Activated T-helper 17 cell treated with anti-CD3 and anti-CD28 coated beads, Interleukin-2, amount 50 U/mL, for 72 hours (primary cell): ENCODE data around the gene ABCC8. TPM values are rescaled to one million over a fixed set of nuclear protein-coding genes. Genes with fewer than 3 reads are reported as not detected.
"Not testable (repeated sequence)": the region's sequence is repeated elsewhere in the genome, so short reads cannot be mapped to it uniquely, and the experiment has no call there.

ENCODE experiments used
- ATAC-seq: fragments of 150-1000 bp; cut with Tn5 transposase; replicated peaks from 2 replicates; pipeline ENCODE4 v1.10.0; 2021; ENCODE audit warnings: mild to moderate bottlenecking, moderate library complexity
- H3K27ac Mint-ChIP-seq: one replicate; pipeline ENCODE4 v1.8.0; 2022; ENCODE audit warnings: mixed read lengths
- H3K27me3 Mint-ChIP-seq: one replicate; pipeline ENCODE4 v1.8.0; 2022; ENCODE audit warnings: mixed read lengths
- H3K36me3 Mint-ChIP-seq: one replicate; pipeline ENCODE4 v1.8.0; 2022; ENCODE audit warnings: low read depth, mild to moderate bottlenecking, mixed read lengths
- H3K4me1 Mint-ChIP-seq: one replicate; pipeline ENCODE4 v1.8.0; 2022; ENCODE audit warnings: mixed read lengths
- H3K4me3 Mint-ChIP-seq: one replicate; pipeline ENCODE4 v1.8.0; 2022; ENCODE audit warnings: mild to moderate bottlenecking, mixed read lengths
- H3K9me3 Mint-ChIP-seq: one replicate; pipeline ENCODE4 v1.8.0; 2022; ENCODE audit warnings: mixed read lengths
- total RNA-seq, 2 donors: library from RNA; stranded (reverse); gene quantifications; one replicate each; pipeline ENCODE4 v1.2.3, GENCODE V29; 2022

ABCC8 gene
- total RNA-seq, 2 donors from 2014 or later, result not detected

GRCh38 chr11:17443000-17443399 is 33.6 kb downstream of the ABCC8 start:
- Mint-ChIP-seq H3K4me1 (no peaks in the 10 kb centered on the region), H3K9me3 (peaks cover 4% of the 10 kb centered on the region), H3K4me3 (no peak overlapping the region), H3K27me3 (peaks cover 21% of the 10 kb centered on the region), H3K27ac (no peak overlapping the region), H3K36me3 (no peaks in the 10 kb centered on the region)
- no peak for ATAC-seq

DNA sequence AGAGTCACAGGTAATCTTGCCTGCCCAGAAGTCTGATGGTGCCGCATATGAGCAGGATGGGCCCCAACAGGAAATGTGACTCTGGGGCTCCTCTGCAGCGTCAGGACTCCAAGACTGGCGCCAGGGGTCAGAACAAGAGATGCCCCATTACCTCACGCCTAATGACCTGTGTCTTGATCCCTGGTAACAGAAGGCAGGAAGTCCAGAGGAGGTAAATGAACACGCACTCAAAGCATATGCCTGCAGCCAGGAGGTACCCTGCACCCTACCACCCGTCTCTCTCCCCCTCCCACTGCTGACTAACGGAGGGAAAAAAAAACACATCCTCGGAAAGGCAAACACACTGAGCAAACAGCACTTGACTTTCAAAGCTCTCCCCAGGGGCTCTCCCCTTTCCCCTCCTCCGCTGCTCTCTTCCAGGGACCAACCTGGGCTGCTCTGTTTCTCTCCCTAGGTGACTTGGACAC is 37.3 kb downstream of the ABCC8 start:
- H3K4me3 Mint-ChIP-seq, result no peak overlapping the region
- H3K27me3 Mint-ChIP-seq, result peaks cover 21% of the 10 kb centered on the region
- H3K4me1 Mint-ChIP-seq, result no peaks in the 10 kb centered on the region
- no peaks in the 10 kb centered on the region for H3K36me3 Mint-ChIP-seq
- H3K27ac Mint-ChIP-seq, result no peak overlapping the region
- peak; percentile 26 for ATAC-seq
- peaks cover 4% of the 10 kb centered on the region for H3K9me3 Mint-ChIP-seq

- no peak for ATAC-seq
- Mint-ChIP-seq H3K9me3 (peaks cover 4% of the 10 kb centered on the region), H3K27me3 (peaks cover 21% of the 10 kb centered on the region), H3K27ac (no peak overlapping the region), H3K4me3 (no peak overlapping the region), H3K36me3 (no peaks in the 10 kb centered on the region), H3K4me1 (no peaks in the 10 kb centered on the region)
These were observed 39.3 kb downstream of the ABCC8 start for GRCh38 chr11:17437366-17437765.

GRCh38 chr11:17434108-17434507 is 42.5 kb downstream of the ABCC8 start:
- H3K36me3 Mint-ChIP-seq, result no peaks in the 10 kb centered on the region
- no peak overlapping the region for H3K27ac Mint-ChIP-seq
- H3K4me3 Mint-ChIP-seq, result no peak overlapping the region
- H3K27me3 Mint-ChIP-seq, result peaks cover 4% of the 10 kb centered on the region
- no peaks in the 10 kb centered on the region for H3K9me3 Mint-ChIP-seq
- H3K4me1 Mint-ChIP-seq, result no peaks in the 10 kb centered on the region
- no peak for ATAC-seq

GRCh38 chr11:17432002-17432401 is 44.6 kb downstream of the ABCC8 start:
- Mint-ChIP-seq H3K4me3 (no peak overlapping the region), H3K4me1 (no peaks in the 10 kb centered on the region), H3K9me3 (no peaks in the 10 kb centered on the region), H3K27ac (no peak overlapping the region), H3K27me3 (peaks cover 7% of the 10 kb centered on the region), H3K36me3 (no peaks in the 10 kb centered on the region)
- ATAC-seq, result no peak

- Mint-ChIP-seq H3K36me3 (no peaks in the 10 kb centered on the region), H3K4me3 (no peak overlapping the region), H3K27me3 (peaks cover 7% of the 10 kb centered on the region), H3K4me1 (no peaks in the 10 kb centered on the region), H3K9me3 (no peaks in the 10 kb centered on the region), H3K27ac (no peak overlapping the region)
- no peak for ATAC-seq
These were observed 45.5 kb downstream of the ABCC8 start for GRCh38 chr11:17431139-17431538.

DNA sequence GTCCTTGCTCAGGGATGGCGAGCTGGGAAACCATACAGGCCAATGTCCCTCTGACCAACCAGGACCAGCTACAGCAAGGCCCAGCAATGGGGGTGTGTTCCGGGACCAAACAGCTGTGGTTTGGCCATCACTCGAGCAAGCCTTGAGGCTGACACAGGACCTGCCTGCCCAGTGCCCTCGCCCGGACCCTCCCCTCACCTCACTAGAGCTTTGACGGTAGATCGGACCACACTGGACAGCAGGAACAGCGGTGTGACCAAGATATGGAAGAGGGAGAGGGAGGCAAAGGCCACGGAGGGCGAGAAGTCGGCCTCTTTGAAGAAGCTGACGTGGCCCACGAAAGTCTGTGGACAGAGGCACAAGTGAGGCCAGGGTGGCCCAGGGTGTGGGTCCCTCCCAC is 46.0 kb downstream of the ABCC8 start:
- Mint-ChIP-seq H3K9me3 (no peaks in the 10 kb centered on the region), H3K27ac (no peak overlapping the region), H3K36me3 (no peaks in the 10 kb centered on the region), H3K27me3 (peaks cover 7% of the 10 kb centered on the region), H3K4me1 (no peaks in the 10 kb centered on the region), H3K4me3 (no peak overlapping the region)
- ATAC-seq, result no peak

DNA sequence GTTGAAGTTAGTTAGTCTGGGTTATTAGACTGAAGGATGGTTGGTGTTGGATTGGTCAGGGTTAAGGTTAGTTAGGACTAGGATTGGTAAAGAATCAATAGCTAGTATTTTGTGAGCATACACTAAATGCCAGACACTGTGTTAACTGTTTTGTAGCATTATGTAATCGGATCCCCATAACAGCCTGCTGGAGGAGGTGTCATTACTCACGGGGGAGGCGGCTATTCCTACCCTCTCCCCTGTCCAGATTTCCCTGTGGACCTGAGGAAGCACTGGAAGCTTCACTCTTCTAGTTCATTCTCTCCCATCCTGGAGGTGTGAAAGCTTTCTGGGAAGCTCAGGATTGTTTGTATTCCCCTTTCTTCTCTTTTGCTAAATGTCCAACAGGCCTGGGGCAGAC is 47.7 kb downstream of the ABCC8 start:
- H3K4me3 Mint-ChIP-seq, result no peak overlapping the region
- H3K36me3 Mint-ChIP-seq, result no peaks in the 10 kb centered on the region
- H3K4me1 Mint-ChIP-seq, result no peaks in the 10 kb centered on the region
- ATAC-seq, result no peak
- H3K27me3 Mint-ChIP-seq, result peaks cover 7% of the 10 kb centered on the region
- H3K27ac Mint-ChIP-seq, result no peak overlapping the region
- no peaks in the 10 kb centered on the region for H3K9me3 Mint-ChIP-seq

- no peaks in the 10 kb centered on the region for H3K4me1 Mint-ChIP-seq
- no peak overlapping the region for H3K27ac Mint-ChIP-seq
- ATAC-seq, result no peak
- H3K9me3 Mint-ChIP-seq, result no peaks in the 10 kb centered on the region
- peaks cover 7% of the 10 kb centered on the region for H3K27me3 Mint-ChIP-seq
- H3K36me3 Mint-ChIP-seq, result no peaks in the 10 kb centered on the region
- no peak overlapping the region for H3K4me3 Mint-ChIP-seq
These were observed 48.4 kb downstream of the ABCC8 start for GRCh38 chr11:17428261-17428660.

DNA sequence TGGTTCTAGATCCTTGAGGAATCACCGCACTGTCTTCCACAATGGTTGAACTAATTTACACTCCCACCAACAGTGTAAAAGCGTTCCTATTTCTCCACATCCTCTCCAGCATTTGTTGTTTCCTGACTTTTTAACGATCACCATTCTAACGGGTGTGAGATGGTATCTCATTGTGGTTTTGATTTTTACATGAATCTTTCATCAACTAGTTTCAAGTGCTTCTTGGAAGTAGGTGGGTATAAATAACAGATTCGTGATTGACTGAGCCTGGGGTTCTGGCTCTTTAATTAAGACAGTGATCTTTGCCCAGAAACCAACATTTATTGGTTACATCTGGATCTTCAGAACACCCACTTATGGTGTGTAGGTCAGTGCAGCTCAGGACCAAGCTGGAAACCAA is 50.4 kb downstream of the ABCC8 start:
- not testable (repeated sequence) for H3K27ac Mint-ChIP-seq, H3K4me3 Mint-ChIP-seq, H3K9me3 Mint-ChIP-seq, ATAC-seq, H3K36me3 Mint-ChIP-seq, H3K4me1 Mint-ChIP-seq
- peaks cover 20% of the 10 kb centered on the region for H3K27me3 Mint-ChIP-seq

DNA sequence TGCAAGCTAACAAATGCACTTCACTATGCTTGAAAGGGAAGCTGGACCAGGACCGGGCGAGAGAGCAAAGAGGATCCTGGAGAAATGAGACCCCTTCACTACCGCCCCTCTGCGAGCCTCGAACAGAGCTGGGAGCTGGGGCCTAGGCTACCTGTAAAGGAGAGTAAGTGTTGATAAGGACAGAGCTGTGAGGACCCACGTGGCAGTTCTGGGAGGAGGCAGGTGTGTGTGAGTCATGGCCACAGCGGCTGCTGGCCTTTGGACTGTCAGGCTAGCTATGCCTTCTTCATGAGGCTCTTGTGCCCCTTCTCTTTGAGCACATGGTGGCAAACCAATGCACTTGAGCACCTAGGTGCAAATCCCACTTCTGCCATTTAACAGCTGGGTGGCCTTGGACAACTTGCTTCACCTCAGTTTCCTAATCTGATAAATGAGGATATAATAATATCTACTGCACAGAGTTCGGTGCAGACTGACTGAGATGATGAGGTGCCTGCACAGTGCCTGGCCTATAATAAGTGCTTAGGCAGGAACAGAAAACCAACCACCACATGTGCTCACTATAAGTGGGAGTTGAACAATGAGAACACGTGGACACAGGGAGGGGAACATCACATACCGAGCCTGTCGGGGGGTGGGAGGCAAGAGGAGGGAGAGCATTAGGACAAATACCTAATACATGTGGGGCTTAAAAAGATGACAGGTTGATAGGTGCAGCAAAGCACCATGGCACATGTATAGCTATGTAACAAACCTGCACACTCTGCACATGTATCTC is 52.9 kb downstream of the ABCC8 start:
- Mint-ChIP-seq H3K9me3 (no peaks in the 10 kb centered on the region), H3K4me1 (no peaks in the 10 kb centered on the region), H3K27ac (no peak overlapping the region), H3K4me3 (no peak overlapping the region), H3K36me3 (no peaks in the 10 kb centered on the region), H3K27me3 (peaks cover 33% of the 10 kb centered on the region)
- ATAC-seq, result no peak

GRCh38 chr11:17421781-17422180 is 54.9 kb downstream of the ABCC8 start:
- ATAC-seq, result no peak
- Mint-ChIP-seq H3K36me3 (no peaks in the 10 kb centered on the region), H3K27me3 (peaks cover 32% of the 10 kb centered on the region), H3K4me3 (no peak overlapping the region), H3K9me3 (no peaks in the 10 kb centered on the region), H3K4me1 (no peaks in the 10 kb centered on the region), H3K27ac (no peak overlapping the region)

- H3K4me1 Mint-ChIP-seq, result no peaks in the 10 kb centered on the region
- H3K9me3 Mint-ChIP-seq, result no peaks in the 10 kb centered on the region
- no peak for ATAC-seq
- no peak overlapping the region for H3K27ac Mint-ChIP-seq
- H3K27me3 Mint-ChIP-seq, result peaks cover 40% of the 10 kb centered on the region
- H3K36me3 Mint-ChIP-seq, result no peaks in the 10 kb centered on the region
- no peak overlapping the region for H3K4me3 Mint-ChIP-seq
These were observed 58.1 kb downstream of the ABCC8 start for GRCh38 chr11:17418444-17419081.

GRCh38 chr11:17416492-17416891 is 60.2 kb downstream of the ABCC8 start:
- Mint-ChIP-seq H3K27me3 (peaks cover 31% of the 10 kb centered on the region), H3K4me1 (no peaks in the 10 kb centered on the region), H3K9me3 (no peaks in the 10 kb centered on the region), H3K36me3 (no peaks in the 10 kb centered on the region), H3K27ac (no peak overlapping the region), H3K4me3 (no peak overlapping the region)
- no peak for ATAC-seq

DNA sequence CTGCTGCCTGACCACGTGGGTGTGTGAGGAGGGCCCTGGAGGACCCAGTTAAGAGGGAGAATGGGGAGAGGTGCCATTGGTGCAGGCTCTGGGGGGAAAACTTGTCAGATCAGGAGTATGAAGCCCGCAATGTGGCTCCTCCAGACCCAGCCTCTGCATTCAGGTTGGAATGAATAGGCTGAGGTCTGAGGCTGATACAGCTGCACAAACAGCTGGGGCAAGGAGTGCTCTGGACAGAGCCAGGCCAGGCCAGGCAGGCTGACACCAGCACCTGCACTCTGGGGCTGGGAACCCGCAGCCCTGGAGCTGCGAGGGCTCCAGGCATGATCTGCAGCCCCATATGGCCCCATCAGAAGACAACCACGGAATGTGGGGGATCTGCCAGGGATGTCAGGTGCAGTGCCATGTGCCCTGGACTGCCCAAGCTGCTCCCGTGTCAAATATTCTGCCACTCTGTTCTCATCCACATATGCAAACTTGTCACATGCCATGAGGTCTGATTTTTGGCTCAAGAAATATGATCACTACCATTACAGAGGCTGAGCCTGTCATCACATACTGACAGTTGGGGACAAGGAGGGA is 61.0 kb downstream of the ABCC8 start:
- H3K27me3 Mint-ChIP-seq, result peaks cover 28% of the 10 kb centered on the region
- no peaks in the 10 kb centered on the region for H3K4me1 Mint-ChIP-seq
- H3K27ac Mint-ChIP-seq, result no peak overlapping the region

More for the DNA sequence above, 61.0 kb downstream of the ABCC8 start:
- no peak for ATAC-seq
- H3K9me3 Mint-ChIP-seq, result no peaks in the 10 kb centered on the region
- no peak overlapping the region for H3K4me3 Mint-ChIP-seq
- no peaks in the 10 kb centered on the region for H3K36me3 Mint-ChIP-seq
